Fibroblast of skin of abdomen (primary cell): Measurements from ENCODE around the gene FCMR.
A peak's percentile ranks its signal among the peaks of the same experiment; 100 is the strongest.
"Not testable (repeated sequence)": the region's sequence is repeated elsewhere in the genome, so short reads cannot be mapped to it uniquely, and the experiment has no call there.

Experiments
- DNase-seq: peaks from one replicate; pipeline ENCODE4 v3.0.0-alpha.2; 2013

FCMR gene

DNA sequence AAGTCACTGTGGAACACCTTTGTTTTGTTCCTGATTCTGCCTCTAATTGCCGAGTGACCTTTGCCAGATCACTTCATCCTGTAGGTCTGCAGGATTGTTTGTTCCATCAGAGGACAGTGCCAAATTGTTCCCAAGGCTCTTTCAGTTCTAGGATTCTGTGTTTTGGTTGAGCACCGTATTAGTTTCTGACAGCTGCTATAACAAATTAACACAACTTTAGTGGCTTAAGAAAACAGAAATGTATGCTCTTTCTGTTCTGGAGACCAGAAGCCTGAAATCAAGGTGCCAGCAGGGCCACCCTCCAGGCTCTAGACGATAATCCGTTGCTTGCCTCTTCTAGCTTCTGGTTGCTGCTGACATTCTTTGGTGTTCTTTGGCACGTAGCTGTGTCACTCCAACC, 27.9 kb upstream of the FCMR start:
- DNase-seq, result no peak

DNA sequence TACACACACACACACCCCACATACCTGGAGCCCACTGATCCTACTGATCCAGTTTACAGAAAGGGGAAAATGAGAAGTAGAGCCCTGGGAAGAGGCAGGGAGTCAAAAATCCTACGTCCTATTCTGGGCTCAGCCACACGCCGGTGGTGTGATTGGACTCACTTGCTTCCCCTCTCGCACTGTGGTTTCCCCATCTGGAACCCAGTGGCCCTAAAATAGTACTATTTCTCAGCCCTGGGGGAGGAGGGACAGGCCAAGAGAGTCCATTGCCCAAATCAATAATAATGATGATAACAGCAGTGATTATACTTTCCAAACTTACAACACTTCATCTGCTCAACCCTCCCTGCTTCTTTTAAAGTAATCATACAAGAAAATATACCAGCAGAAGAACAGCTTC, 27.5 kb upstream of the FCMR start:
- DNase-seq, result no peak

DNA sequence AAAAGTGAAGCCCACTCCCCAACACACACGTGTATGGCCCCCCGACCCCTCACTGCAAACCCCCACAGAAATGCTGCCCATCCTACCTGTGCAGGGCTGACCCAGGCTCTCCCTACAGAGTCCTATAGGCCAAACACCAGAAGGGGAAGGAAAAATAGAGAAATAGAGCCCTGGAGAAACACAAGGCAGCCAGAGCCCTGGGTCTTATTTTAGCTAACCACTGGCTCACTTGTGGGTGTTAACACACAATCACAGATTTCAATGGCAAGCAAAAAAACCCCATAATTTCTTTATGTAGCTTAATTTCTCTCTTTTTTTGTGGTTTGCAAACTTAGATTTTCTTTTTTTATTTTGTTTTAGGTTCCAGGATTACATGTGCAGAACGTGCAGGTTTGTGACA, 25.5 kb upstream of the FCMR start:
- no peak for DNase-seq

DNA sequence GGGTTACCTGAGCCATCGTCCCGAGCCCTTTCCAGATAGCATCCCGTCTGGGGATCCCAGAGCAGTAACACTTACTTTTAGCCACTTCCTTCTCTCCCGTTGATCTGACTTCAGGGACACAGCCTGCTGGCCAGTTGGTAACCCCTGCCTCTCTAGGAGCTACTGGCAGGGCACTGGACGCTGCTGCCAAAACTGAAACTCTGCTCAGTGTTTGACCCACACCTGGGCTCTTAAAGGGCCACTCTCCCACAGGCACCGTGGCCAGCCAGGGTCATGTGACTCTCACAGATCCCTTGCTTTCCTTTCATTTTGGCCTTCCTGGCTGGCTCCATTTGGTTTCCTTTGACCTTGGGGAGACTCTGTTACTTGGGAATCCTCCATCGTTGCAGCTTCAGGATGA, 24.5 kb upstream of the FCMR start, which contains the start of gene PIGR:
TSS of gene PIGR (minus strand) at position 206 of the 400 bp plus-strand sequence. CDS start 5,935 bp downstream, outside the sequence.
- no peak for DNase-seq

DNA sequence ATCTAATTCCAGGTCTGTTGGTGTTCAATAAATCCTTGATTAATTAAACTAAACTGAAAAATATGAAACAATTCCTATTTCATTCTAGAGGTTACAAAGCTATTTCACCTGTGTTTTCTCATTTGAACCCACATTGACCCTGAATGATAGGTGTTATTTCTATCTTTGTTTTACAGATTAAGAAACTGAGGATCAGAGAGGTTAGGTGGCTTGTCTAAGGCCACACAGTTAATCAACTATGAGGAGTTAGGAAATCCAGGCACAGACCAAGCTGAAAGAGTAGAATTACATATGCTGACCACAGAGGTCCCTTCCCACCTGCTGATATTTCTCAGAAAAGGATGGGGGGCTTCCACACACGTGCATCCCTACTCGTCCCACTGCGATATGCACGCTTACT, 24.0 kb upstream of the FCMR start:
- no peak for DNase-seq

DNA sequence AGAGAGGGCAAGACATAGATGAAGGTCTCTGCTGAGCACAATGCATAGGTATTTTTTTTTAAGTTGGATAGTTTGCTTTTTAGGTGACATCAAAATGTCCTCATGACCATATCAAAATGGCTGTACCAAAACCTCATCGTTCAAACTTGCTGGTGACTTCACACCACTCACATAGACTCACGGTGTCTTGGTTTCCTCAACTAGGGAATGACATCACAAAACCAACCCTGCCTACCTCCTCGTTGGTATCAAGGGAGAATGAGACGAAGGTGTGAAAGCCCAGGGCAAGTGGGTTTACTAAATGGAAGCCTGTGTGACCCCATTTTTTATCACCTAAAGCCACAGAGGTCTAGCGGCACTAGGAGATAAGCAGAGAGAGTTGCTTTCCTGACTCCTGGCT, 23.0 kb upstream of the FCMR start:
- no peak for DNase-seq

DNA sequence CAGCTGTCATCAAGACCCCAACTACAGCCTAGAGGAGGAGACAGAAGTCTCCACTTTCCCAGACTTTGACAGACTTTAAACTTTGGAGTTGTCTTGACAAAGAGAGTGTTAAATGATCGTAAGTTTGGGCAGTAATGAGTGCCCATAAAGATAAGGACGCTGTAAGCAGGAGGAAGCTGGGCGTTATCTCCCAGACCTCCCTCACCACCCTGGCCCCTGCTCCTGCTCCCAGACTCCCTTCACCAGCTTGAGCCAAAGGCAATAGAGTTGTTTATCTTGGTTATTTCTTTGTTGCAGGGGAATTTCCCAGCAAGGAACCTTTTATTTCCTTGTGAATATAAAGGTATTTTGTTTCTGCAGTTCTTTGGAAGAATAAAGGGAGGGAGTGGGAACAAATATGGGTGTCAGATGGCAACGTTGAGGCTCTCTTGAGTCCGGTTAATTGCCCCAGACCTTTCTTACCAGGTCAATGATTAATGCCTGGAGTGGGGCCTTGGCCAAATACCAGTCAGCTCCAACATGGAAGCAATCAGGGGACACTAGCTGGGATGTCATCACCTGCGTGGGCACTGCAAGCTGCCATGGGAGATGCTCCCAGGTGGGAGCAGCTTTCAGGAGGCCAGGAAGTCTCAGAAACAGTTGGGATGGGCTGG, 20.2 kb upstream of the FCMR start:
- DNase-seq, result no peak

DNA sequence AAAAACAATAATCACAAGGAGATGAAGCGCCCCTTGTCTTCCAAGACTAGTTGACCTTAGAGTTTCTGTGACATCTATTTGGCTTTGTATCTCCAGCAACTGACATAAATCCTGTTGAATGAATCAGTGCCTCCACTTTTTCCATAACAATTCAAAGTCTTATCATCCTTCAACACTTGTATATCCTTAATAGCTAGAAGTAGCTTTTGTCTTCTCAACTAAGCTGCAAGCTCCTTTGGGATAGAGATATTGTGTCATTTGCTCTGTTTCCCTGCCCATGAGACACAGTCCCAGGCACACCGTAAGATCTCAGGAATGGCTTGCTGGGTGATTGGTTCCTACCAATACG, 18.8 kb upstream of the FCMR start:
- no peak for DNase-seq

DNA sequence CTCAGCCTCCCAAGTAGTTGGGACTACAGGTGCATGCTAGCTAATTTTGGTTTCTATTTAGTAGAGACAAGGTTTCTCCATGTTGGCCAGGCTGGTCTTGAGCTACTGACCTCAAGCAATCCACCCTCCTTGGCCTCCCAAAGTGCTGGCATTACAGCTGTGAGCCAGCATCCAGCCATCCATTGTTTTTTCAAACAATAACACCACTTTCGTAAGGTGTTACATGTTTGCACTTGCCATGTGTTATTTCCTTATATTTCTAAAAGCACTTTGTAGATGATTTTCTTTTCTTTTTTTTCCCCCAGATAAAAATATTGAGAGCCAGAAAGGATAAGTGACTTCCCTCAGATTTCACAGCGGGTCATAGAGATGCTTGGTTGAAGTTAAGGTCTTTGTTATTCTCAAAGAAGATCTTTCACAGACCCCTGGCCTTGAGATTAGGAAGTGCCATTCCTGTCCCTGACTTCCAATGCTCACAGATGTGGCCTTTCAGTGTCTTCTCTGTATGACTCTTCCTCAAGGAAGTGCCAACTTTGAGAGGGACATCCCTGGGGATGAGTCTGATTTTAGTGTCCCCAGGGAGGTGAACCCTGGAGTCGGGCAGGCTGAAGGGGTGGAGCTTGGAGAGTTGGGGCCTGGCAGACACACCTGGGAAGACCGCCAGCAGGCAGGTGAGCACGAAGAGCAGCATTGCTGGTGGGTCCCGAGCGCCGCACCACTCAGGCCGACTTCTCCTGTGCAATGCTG, 18.3 kb upstream of the FCMR start:
- no peak for DNase-seq

DNA sequence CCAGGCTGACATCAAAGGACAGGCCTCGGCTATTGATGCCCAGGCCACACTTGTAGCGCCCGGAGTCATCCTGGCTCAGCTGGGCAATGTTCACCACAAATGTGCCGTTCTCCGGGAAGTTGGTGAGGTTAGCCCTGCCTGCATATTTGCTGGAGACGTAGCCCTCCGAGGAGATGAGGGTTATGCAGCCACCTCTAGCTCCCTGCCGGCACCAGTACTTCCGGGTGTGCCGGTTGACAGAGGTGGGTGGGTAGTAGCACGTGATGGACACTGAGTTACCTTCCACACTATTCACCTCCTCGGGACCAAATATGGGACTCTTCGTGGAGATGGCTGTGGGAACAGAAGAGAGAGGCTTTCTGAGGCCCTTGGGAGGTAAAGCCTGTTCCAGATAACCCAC, 17.4 kb upstream of the FCMR start:
- no peak for DNase-seq

DNA sequence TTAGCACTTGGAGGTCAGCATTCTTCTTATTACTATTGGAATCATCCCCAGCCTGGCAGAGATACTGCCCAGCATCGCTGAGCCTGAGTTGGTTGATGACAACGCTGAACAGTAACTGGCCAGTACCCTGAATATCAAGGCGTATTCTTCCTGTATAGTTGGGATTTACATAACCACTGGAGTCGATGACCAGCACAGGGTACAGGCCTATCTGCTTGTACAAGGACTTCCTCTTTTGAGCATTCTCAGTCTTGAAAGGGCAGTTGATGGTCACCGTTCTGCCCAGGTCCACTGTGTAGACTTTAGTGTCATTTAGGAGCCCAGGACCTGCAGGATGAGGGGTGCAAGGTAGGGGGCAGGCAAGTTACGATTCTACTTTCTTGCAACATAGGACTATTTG, 15.7 kb upstream of the FCMR start:
- DNase-seq, result no peak

DNA sequence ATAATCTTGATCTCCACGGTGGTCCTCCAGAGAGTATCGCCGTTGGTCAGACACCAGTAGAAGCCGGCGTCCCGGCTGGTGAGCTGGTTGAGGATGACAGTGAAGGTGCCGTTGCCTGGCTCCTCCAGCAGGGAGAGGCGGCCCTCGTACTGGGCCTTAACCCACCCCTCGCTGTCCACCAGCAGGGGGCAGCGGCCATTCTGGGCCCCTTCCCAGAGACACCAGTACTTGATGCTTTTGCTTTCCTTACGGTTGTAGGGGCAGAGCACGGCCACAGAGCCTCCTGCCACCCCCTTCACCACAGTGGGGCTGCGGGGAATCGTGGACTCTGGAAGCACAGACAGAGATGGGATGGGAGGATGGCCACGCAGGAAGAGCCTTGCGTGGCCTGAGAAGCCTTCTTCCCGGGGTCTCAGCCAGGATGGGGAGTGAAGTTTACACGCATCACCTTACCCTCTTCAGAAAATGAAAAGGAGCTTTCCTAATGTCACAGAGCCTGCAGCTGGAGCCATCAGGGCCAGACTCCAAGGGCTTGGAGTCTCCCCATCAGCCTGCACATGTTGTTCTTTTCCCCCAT, 13.8 kb upstream of the FCMR start:
- DNase-seq, result peak; percentile 22

DNA sequence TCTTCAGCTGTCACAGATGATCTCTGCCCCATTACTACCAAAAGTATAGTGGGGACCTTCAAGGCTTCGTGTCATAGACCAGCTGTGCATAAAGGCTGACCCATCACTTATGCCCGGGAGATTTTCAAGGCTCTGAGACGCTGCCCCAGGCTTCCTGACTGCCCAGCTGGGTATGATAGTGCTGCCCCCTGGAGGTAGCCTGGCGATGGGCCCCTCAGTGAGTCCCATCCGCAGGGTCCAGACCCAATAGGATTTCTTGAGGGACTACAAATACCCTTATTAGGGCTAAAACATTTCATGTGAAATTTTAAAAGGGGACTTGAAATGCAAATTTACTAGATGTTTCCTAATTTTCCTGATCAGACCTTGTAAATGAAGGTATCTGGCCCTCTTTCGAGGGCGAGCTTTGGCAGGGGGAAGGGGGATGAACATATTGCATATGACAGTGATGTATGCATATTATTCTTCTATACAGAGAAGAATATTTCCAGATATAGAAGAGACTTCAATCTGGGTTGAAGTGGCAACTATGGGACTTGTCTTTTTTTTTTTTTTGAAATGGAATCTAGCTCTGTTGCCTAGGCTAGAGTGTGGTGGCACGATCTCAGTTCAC, 11.7 kb upstream of the FCMR start:
- no peak for DNase-seq

DNA sequence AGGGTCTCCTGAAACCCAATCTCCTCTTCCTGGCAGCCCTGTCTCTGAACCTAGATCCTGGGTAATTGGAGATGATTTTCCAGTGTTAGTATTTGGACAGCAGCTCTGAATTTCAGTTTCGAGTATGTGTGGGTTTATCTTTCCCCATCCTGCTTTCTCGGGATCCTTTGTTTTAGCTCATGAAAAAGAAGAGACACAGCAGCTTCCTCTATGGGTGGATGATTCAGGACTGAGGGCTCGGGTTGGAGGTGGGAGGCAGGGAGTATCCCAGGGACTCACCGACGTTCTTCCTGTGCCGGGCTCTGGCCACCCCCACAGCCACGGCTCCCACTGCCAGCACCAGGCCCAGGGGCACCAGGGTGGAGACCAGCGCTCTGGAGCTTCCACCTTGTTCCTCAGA, 10.4 kb upstream of the FCMR start:
- no peak for DNase-seq

DNA sequence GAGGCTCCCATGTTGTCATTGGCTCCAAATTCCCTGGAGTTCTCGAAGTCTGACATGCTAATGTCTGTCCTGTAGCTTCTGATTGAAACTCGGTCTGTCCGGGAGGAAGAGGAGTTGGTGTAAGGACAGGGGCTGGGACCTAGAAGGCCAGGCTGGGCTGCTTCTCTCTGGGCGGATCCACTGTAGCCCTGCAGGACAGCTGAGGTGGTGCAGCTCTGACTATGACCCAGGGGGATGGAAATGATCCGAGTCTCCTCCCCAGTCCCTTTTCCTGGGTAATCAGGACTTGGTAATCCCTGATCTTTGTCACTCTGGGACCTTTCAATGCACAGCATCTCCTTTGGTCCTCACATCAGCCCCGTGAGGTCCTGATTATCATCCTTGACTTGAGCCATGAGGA, 10.0 kb upstream of the FCMR start:
- DNase-seq, result no peak

DNA sequence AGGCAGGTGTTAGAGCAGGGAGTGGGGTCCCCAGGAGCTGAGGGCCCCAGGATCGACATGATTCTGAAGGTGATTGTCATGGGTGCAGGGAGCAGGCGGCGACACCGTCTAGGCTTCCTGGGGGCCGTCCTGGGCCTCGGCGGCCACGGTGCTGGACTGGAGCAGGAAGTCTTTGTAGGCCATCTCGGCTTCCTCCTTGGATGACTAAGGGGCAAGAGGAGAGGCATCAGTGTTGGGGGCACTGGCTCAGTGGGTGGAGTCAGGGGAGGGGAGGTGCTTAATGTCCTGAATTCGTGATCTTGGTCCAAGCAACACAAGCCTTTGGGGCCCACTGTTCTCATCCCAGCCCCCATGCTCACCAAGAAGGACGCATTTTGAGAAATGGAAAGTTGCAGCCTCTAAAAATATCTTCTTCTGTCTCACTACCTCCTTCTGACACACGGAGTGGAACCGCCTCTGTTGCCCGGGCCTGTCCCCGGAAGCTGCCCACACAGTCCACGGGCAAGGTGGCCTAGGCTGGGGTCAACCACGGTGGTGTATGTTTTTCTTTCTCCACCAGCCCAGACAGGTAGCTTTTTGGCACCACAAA, 8.6 kb upstream of the FCMR start:
- no peak for DNase-seq

DNA sequence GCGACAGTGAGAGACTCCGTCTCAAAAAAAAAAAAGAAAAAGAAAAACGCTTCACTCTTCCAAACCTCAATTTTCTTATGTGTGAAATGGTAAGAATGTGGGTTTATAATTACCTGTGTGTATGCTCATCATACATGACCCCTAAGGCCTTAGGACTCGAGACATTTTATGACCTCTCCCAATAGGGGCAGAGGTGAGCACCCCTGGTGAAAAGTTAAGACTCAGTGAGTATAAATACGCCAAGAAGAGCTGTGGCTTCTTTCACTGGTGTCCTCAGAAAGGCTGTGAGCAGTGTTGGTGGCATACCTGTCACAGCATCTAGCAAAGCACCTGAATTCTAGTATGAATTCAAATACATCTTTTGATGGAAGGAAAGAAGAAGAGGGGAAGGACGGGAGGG, 7.8 kb upstream of the FCMR start:
- no peak for DNase-seq

DNA sequence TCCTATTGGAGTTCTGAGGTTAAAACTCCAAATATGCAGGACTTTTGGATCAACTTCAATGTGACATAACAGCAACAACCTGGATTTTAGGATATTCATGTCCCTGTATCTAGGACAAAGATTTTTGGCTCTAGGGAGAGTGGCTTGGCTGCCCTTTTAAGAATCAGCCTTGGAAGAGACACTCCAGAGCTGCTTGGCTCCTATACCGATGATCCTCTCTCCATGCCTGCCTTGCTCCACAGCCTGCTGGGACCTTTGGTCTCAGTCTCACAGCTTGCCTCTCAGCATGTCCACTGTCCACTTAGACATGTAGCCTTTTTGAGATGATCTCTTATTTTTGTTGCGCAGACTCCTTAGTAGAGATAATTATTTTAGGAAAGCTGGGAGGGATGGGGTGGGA, 4.5 kb upstream of the FCMR start:
- no peak for DNase-seq

DNA sequence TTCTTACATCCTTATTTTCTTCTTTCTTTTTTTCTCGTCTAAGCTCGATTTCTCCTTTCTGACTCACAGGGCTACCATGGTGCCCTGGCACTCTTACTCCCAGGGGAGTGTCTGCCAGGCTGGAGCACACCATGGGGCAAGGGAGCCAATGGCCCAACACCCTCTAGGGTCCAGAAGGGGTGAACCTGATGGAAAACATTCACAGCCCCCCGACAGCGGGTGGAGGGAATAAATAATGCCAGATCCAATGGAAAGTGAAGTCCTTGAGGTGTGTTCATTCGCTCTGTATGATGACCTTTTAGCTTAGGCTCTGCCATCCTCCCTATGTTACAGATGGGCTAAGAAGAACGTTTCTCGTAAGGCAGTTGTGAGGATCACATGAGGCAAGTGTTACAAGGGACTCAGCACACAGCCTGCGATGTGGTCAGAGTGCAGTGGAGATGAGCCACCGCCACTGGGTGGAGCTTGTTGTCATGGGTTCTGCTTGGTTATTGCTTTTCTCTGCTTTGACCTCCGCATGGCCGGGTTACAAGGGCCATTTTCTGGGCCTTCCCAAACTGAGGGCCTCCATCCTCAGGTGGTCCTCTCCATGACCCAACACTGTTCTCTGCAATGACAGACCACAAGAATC, 3.5 kb upstream of the FCMR start:
- no peak for DNase-seq

DNA sequence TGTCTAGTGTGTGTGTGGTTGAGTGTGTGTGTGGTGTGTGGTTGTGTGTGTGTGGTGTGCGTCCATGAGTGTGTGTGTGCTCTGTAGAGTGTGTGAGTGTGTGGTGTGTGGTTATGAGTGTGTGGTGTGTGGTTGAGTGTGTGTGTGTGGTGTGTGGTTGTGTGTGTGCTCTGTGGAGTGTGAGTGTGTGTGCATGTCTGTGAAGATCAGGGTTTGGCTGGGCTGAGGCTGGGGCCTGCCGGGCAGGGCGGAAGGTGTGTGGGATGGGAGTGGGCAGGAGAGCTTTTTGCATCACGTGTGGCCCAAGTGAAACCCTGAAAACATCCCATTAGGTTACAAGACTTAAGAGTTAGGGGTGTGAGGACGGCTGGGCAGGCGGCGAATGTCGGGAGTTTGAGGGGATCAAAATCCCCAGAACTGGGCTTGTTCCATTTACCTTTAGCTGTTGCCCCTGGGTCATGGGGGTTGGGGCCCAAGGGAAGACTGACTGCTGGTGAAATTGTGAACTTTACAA, 2.9 kb upstream of the FCMR start:
- no peak for DNase-seq

DNA sequence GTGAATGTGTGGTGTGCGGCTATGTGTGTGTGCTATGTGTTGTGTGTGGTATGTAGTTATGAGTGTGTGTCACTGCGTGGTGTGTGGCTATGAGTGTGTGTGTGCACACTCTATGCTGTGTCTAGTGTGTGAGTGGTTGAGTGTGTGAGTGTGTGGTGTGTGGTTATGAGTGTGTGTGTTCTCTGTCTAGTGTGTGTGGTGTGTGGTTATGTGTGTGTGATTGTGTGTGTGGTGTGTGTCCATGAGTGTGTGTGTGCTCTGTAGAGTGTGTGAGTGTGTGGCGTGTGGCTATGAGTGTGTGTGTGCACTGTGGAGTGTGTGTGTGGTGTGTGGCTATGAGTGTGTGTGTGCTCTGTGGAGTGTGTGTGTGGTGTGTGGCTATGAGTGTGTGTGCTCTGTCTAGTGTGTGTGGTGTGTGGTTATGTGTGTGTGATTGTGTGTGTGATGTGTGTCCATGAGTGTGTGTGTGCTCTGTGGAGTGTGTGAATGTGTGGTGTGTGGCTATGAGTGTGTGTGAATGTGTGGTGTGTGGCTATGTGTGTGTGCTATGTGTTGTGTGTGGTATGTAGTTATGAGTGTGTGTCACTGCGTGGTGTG, 2.3 kb upstream of the FCMR start:
- not testable (repeated sequence) for DNase-seq
